GM21381 (cell line): ENCODE measurements around the gene C11orf21.

Source experiments
- ATAC-seq: cut with Tn5 transposase; IDR thresholded peaks from one replicate; pipeline ENCODE4 v1.9.1; 2021; ENCODE audit warnings: mild to moderate bottlenecking, moderate library complexity; ENCODE audit not compliant: unreplicated experiment

Gene C11orf21

GRCh38 chr11:2309251-2310072 lies 7.7 kb upstream of the C11orf21 start:
- no peak for ATAC-seq

DNA sequence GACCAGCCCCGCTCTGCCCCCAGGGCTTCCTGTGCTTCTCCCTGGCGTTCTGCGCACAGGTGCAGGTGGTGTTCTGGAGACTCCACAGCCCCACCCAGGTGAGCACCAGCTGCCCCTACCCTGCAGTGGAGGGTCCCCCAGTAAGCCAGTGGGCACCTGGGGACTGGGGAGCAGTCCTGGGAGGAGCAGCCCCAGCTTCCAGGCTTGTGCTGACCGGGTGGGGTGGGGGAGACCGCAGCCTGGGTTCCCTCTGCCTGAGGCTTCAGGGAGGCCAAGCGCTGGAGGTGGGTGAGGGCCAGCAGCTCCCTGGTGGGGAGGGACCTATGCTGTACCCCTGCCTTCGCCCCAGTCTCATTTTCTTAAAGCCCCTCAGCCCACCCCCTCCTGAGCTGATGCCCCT lies 7.0 kb upstream of the C11orf21 start:
- no peak for ATAC-seq

DNA sequence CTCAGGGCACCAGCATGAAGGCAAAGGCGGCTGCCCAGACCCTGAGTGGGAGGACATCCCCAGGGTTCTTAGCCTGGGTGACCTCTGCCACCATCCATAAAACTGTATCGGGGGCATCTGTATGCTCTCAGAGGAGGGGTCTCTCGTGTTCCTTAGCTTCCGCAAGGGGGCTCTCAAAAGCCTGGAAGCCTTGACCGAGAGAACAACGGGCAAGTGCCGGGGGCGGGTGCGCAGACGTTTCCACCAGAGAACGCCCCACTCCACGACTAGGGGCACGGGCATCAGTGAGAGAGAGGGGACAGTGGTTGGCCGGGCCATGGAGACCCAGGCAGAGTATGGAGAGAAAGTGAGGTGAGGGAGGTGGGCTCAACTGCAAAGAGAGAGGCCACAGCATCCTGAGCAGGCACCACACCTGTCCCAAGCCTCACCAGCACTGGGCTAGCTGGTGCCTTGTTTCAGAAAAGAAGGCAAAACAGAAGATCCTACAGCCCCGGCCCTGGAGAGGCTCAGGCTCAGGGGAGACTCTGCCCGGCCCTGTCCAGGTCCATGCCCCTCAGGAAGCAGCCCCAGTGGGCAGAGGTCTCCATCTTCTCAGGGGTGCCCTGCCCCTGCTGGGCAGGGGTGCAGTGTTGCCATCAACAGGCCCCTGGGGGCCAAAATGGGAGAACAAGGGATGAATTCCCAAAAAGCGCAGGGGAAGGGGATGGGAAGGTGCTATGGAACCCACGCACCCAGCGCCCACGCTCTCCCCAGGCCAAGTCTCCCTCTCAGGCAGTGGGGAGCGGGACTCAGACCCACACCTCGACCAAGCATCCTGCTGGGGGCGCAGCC lies 6.0 kb upstream of the C11orf21 start:
- no peak for ATAC-seq

DNA sequence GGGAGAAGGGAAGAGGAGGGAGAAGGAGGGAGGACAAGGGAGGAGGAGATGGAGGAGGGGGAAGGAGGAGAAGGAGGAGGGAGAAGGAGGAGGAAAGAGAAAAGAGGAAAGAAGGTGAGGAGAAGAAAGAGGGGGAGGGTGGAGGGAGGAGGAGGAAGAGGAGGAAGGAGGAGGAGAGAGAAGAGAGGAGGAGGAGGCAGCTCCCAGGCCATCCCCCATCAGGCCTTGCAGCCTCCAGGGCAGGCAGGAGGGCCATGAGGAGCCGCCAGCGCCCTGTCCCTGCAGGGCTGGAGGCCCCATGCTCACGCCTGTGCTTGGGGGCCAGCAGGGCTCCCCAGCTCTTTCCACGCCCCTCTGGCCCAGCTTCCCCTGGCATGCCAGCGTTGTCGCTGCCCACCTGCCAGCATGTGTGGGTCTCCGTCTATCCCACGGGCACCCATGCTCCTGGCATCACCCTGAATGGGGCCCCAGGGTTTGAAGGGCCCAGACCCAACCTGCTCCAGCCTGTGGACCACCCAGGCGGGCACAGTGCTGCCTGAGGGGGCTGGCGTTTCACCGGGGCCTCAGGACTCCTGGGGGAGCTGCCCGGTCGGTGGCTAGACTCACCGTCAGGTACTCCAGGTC lies 5.3 kb upstream of the C11orf21 start:
- no peak for ATAC-seq

- ATAC-seq, result no peak
Observed at GRCh38 chr11:2306452-2306823, 4.7 kb upstream of the C11orf21 start.

DNA sequence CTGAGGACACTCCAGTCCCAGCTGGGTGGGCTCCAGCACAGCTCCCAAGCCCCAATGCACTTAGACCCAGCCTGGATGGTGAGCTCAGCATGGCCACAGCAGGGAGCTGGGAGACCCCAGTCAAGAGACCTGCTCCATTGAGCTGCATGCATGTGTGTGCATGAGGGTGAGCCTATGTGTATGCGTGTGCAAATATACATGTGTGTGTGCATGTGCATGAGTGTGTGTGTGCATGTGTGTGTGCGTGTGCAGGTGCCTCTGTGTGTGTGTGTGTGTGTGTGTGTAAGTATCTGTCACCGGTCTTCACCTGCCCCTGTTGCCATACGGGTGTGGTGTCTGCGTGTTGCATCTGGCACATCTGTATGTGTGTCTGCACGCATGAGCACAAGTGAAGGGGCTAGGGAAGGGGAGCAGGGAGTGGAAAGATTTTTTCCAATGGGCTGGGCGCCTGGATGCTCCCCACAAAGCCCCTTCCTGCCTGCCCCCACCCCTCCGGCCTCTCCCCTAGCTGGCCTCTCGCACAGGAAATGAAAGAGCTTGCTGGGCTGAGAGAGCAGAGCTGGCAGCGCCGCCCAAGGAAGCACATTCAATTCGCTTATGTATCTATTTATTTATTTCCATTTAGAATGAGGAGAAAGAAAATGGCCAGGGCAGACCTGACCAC lies 4.2 kb upstream of the C11orf21 start:
- no peak for ATAC-seq

GRCh38 chr11:2305140-2305778 lies 3.5 kb upstream of the C11orf21 start:
- no peak for ATAC-seq

GRCh38 chr11:2304506-2305139 lies 2.9 kb upstream of the C11orf21 start:
- ATAC-seq, result no peak

DNA sequence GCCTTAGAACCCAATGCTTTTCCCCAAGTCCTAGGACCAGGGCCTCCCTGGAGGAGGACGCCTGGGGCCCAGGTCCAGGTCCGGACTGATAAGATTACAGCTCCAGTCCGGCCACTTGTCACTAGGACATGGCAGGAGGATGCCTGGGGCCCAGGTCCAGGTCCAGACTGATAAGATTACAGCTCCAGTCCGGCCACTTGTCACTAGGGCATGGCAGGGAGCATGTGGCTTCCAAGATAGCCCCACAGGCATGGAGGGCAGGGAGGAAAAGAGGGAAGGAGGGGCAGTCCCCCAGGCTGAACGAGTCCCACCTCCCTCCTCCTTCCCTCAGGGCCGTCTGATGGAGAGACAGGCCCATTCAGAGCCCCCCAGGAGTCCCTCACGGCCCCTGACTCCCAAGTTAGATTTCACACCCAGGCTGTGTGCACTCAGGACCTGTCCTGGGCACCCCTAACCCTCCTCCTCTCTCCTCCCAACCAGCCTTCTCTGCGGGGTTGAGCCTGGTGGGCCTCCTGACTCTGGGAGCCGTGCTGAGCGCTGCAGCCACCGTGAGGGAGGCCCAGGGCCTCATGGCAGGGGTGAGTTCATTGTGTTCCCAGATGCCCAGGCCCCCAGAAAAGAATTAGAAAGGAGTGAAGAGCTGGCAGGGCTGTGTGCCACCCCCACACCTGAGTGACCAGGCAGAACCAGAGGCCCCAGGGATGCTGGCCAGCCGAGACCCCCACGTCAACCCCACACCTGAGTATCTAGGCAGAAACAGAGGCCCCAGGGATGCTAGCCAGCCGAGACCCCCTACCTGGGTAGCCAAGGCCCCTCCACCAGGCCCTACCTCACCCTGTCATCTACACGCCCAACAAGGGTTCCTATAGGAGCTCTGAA lies 2.1 kb upstream of the C11orf21 start:
- no peak for ATAC-seq

DNA sequence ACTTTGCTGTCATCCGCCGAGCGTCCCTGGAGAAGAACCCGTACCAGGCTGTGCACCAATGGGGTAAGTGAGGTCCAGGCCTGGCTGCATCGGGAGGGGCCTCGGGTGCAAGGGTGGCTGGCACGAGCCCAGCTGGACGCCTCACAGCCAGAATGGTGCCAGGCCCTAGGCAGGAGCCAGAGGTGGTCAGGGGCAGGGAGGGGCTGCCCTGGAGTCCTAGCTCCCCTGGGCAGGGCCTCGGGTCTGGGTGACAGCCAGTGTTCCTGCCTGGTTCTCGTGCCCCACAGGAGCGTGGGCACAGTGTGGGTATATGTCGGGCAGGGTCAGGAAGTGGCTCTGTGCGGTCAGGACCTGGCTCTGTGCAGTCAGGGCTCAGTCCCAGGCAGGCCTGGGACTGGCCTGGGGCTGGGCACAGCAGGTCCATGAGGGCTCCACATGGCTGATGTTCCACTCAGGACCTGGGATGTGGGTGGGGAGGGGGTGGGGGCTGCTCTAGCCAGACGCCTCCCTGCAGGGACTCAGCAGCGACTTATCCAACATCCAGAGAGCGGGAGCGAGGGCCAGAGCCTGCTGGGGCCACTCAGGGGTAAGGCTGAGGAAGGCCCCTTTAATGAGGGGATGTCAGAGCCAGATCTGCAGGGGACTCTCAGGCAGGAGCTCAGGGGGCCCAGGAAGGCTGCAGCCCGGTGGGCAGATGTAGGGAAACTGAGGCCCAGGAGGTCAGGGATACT lies 1.3 kb upstream of the C11orf21 start:
- ATAC-seq, result no peak

DNA sequence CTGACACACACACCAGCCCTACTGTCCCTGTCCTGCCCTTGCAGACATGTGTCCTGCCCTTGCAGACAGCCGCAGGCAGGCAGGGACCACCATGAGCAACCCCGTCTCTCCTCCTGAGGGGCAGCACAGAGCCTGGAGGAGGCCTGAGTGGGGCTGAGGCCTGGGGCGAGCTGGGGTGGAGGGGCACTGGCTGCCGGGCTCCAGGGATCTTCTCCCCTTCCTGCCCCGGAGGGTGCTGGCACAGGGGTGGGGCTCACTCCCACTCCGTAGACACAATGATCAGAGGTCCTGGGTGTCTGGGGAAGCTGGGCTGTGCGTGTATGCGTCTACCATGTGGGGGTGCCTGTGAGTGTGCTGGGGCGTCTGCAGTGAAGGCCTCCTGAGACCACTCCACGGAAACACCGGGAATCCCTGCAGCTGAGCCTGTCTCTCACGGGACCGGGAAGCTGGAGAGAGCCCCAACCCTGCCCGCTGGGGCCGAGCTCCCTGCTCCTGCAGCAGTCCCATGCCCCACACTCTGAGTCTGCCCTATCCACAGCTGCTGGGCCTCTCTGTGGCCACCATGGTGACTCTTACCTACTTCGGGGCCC lies 683 bp upstream of the C11orf21 start:
- ATAC-seq, result no peak

- ATAC-seq, result no peak
Observed at GRCh38 chr11:2300936-2301630, 635 bp downstream of the C11orf21 start.

- ATAC-seq, result no peak
Observed at GRCh38 chr11:2300290-2300935, 1.3 kb downstream of the C11orf21 start.

DNA sequence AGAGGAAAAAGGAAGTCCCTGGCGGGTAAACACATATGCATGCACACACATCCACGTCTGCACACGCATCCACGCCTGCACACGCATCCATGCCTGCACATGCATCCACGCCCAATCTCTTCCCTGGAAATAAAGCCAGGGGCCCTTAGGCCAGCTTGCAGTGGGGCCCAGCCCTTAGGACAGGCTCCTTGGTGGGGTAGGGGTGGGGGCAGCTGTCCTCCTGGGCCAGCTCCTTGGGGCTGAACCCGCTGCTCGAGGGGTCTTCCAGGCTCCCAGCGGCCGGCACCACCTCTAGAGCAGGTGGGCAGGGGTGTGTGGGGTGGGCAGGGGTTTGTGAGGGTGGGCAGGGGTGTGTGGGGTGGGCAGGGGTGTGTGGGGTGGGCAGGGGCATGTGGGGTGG lies 1.9 kb downstream of the C11orf21 start:
- ATAC-seq, result no peak

- ATAC-seq, result no peak
Observed at GRCh38 chr11:2298795-2299761, 2.6 kb downstream of the C11orf21 start.
